ENCODE data around the gene C8A. TPM values are rescaled to one million over a fixed set of nuclear protein-coding genes. Genes with fewer than 3 reads are reported as not detected.

The C8A gene
- total RNA-seq, 4 donors from 2014 or later, result not detected

GRCh38 chr1:56938646-56939045 is 84.0 kb downstream of the C8A start:
- 94 to 95% methylated on average over 2 of the region's 2 CpGs for WGBS, 2 donors
- no peak for DNase-seq (ENCODE audit: low spot score in 2 of 2)
- Histone ChIP-seq H3K4me1 (no peaks in the 10 kb centered on the region), H3K27ac (no peak overlapping the region), H3K27me3 (no peaks in the 10 kb centered on the region), H3K4me3 (no peak overlapping the region), H3K9me3 (no peaks in the 10 kb centered on the region), H3K36me3 (no peaks in the 10 kb centered on the region)
- no peak for TF ChIP-seq EP300 (IDR thresholded peaks at IDR 0.05)
- TF ChIP-seq POLR2A (IDR thresholded peaks at IDR 0.05), result no peak

GRCh38 chr1:56939209-56939608 is 84.6 kb downstream of the C8A start:
- TF ChIP-seq EP300 (IDR thresholded peaks at IDR 0.05) (no peak), CTCF (IDR thresholded peaks at IDR 0.05) (no peak), POLR2A (IDR thresholded peaks at IDR 0.05) (no peak)
- H3K27ac ChIP-seq, result no peak overlapping the region
- H3K36me3 ChIP-seq, result no peaks in the 10 kb centered on the region
- H3K27me3 ChIP-seq, result no peaks in the 10 kb centered on the region
- no peaks in the 10 kb centered on the region for H3K4me1 ChIP-seq
- 94 to 96% methylated on average over 2 of the region's 2 CpGs for WGBS, 2 donors
- no peak overlapping the region for H3K4me3 ChIP-seq
- H3K9me3 ChIP-seq, result no peaks in the 10 kb centered on the region
- no peak for DNase-seq (ENCODE audit: low spot score in 2 of 2)

GRCh38 chr1:56940039-56940438 is 85.4 kb downstream of the C8A start:
- Histone ChIP-seq H3K9me3 (no peaks in the 10 kb centered on the region), H3K4me3 (no peak overlapping the region), H3K27me3 (no peaks in the 10 kb centered on the region), H3K27ac (no peak overlapping the region), H3K36me3 (no peaks in the 10 kb centered on the region), H3K4me1 (no peaks in the 10 kb centered on the region)
- WGBS, 2 donors, result 33 to 88% methylated on average over 1 of the region's 1 CpG
- DNase-seq (ENCODE audit: low spot score in 2 of 2), result no peak
- TF ChIP-seq CTCF (IDR thresholded peaks at IDR 0.05) (no peak), POLR2A (IDR thresholded peaks at IDR 0.05) (no peak), EP300 (IDR thresholded peaks at IDR 0.05) (no peak)

- Histone ChIP-seq H3K27me3 (no peaks in the 10 kb centered on the region), H3K27ac (no peak overlapping the region), H3K4me1 (no peaks in the 10 kb centered on the region), H3K36me3 (no peaks in the 10 kb centered on the region), H3K4me3 (no peak overlapping the region), H3K9me3 (no peaks in the 10 kb centered on the region)
- no peak for DNase-seq (ENCODE audit: low spot score in 2 of 2)
- no peak for TF ChIP-seq EP300 (IDR thresholded peaks at IDR 0.05)
- TF ChIP-seq CTCF (IDR thresholded peaks at IDR 0.05), result no peak
- no peak for TF ChIP-seq POLR2A (IDR thresholded peaks at IDR 0.05)
- WGBS, 2 donors, result 66 to 76% methylated on average over 1 of the region's 1 CpG
Observed at GRCh38 chr1:56948403-56949023, 93.9 kb downstream of the C8A start.

GRCh38 chr1:56952501-56952900 is 97.9 kb downstream of the C8A start:
- Histone ChIP-seq H3K9me3 (no peaks in the 10 kb centered on the region), H3K36me3 (no peaks in the 10 kb centered on the region), H3K27ac (no peak overlapping the region), H3K4me3 (no peak overlapping the region), H3K27me3 (no peaks in the 10 kb centered on the region), H3K4me1 (no peaks in the 10 kb centered on the region)
- no peak for DNase-seq (ENCODE audit: low spot score in 2 of 2)
- WGBS, 2 donors, result 84 to 89% methylated on average over 8 of the region's 8 CpGs
- TF ChIP-seq CTCF (IDR thresholded peaks at IDR 0.05) (no peak), POLR2A (IDR thresholded peaks at IDR 0.05) (no peak), EP300 (IDR thresholded peaks at IDR 0.05) (no peak)

- Histone ChIP-seq H3K9me3 (no peaks in the 10 kb centered on the region), H3K27me3 (no peaks in the 10 kb centered on the region), H3K4me3 (no peak overlapping the region), H3K4me1 (no peaks in the 10 kb centered on the region), H3K27ac (no peak overlapping the region), H3K36me3 (no peaks in the 10 kb centered on the region)
- TF ChIP-seq POLR2A (IDR thresholded peaks at IDR 0.05) (no peak), CTCF (IDR thresholded peaks at IDR 0.05) (no peak), EP300 (IDR thresholded peaks at IDR 0.05) (no peak)
- WGBS, 2 donors, result 42 to 71% methylated on average over 5 of the region's 5 CpGs
- DNase-seq (ENCODE audit: low spot score in 2 of 2), result no peak
Observed at GRCh38 chr1:56953386-56953785, 98.8 kb downstream of the C8A start.
